Endothelial cell of umbilical vein (primary cell): ENCODE data around the gene DKKL1. TPM values are rescaled to one million over a fixed set of nuclear protein-coding genes. Genes with fewer than 3 reads are reported as not detected.

Source experiments
- BruUV-seq: library from RNA; stranded (reverse); fragments of 400-500 nt; replicated peaks from 2 replicates; lab custom pipeline; 2021; lab: Mats Ljungman, UMichigan
- CTCF ChIA-PET: fragments of 300-600, 350-600 bp; sonication (Branson Sonifier 250); formaldehyde crosslinking; loops from one replicate; lab custom pipeline; 2021; ENCODE audit warnings: antibody characterized with exemption, inconsistent platforms; lab: Charles Lee
- POLR2A ChIA-PET: fragments of 300-600, 350-600 bp; sonication (Branson Sonifier 250); formaldehyde crosslinking; loops from one replicate; lab custom pipeline; 2021; ENCODE audit warnings: antibody characterized with exemption, inconsistent platforms; lab: Charles Lee
- DNase-seq: peaks from one replicate; pipeline ENCODE4 v3.0.0-alpha.2; 2011; ENCODE audit warnings: low read depth, low spot score
- FAIRE-seq: peaks from 2 replicates; lab custom pipeline; 2011; peaks lifted over from hg19 to GRCh38; lab: Jason Lieb, UNC
- H2AFZ ChIP-seq: 2 replicates; pipeline ENCODE4 v1.6.0; 2012; ENCODE audit warnings: low read depth, low read length, control low read depth, inconsistent platforms
- H3K27ac ChIP-seq: 2 replicates; pipeline ENCODE4 v1.5.1; 2011; ENCODE audit warnings: low read depth, mild to moderate bottlenecking, control low read depth, low read length, moderate library complexity; ENCODE audit not compliant: insufficient read depth
- H3K27me3 ChIP-seq, 2 experiments: 2 replicates each; pipeline versions ENCODE4 v1.6.0 to v1.6.1; 2011; ENCODE audit warnings: low read length in 2 of 2, mixed read lengths in 1 of 2; ENCODE audit not compliant: control insufficient read depth in 2 of 2, insufficient read depth in 2 of 2
- H3K36me3 ChIP-seq, 2 experiments: 2 replicates in 1 of 2; 3 replicates in 1 of 2; pipeline ENCODE4 v1.5.1; 2011; ENCODE audit warnings: low read length in 2 of 2, mild to moderate bottlenecking in 1 of 2, moderate library complexity in 1 of 2; ENCODE audit not compliant: control insufficient read depth in 2 of 2, insufficient read depth in 2 of 2; ENCODE audit errors: extremely low read depth in 1 of 2
- H3K4me1 ChIP-seq: 3 replicates; pipeline ENCODE4 v1.5.1; 2011; ENCODE audit warnings: mild to moderate bottlenecking, low read length; ENCODE audit not compliant: control insufficient read depth, insufficient read depth; ENCODE audit errors: extremely low read depth
- H3K4me2 ChIP-seq: 2 replicates; pipeline ENCODE4 v1.6.1; 2011; ENCODE audit warnings: low read length, control low read depth, mixed read lengths; ENCODE audit not compliant: insufficient read depth
- H3K4me3 ChIP-seq, 3 experiments: fragments of 200-600 bp in 1 of 3; sonication (generic), shearing (Covaris generic) in 1 of 3; replicated peaks in 1 of 3; 2 replicates each; pipeline ENCODE4 v1.5.1; 2011 to 2016; ENCODE audit warnings: control low read depth in 3 of 3, low read length in 3 of 3, mild to moderate bottlenecking in 2 of 3, inconsistent platforms in 1 of 3, low read depth in 1 of 3, moderate library complexity in 1 of 3; ENCODE audit not compliant: insufficient read depth in 1 of 3
- H3K79me2 ChIP-seq: 2 replicates; pipeline ENCODE4 v1.6.0; 2012; ENCODE audit warnings: low read length, inconsistent platforms; ENCODE audit not compliant: control insufficient read depth, insufficient read depth
- H3K9ac ChIP-seq: replicated peaks from 2 replicates; pipeline ENCODE3; 2011; ENCODE audit warnings: low read length, control low read depth; ENCODE audit not compliant: insufficient read depth; ENCODE audit errors: extremely low read depth
- H3K9me1 ChIP-seq: replicated peaks from 3 replicates; pipeline ENCODE4 v1.6.0; 2011; ENCODE audit warnings: mild to moderate bottlenecking, low read length; ENCODE audit not compliant: control insufficient read depth, insufficient read depth; ENCODE audit errors: extremely low read depth
- H3K9me3 ChIP-seq: replicated peaks from 2 replicates; pipeline ENCODE4 v1.5.1; 2012; ENCODE audit warnings: low read length, inconsistent platforms; ENCODE audit not compliant: control insufficient read depth, insufficient read depth
- H4K20me1 ChIP-seq: replicated peaks from 2 replicates; pipeline ENCODE3; 2011; ENCODE audit warnings: mild to moderate bottlenecking, low read length; ENCODE audit not compliant: control insufficient read depth, insufficient read depth; ENCODE audit errors: extremely low read depth
- CTCF ChIP-seq, 2 donors: IDR thresholded peaks; 1 replicate in 1 of 2; 2 replicates in 1 of 2; pipeline ENCODE4 v1.5.1; 2011; ENCODE audit warnings: low read length in 2 of 2, mild to moderate bottlenecking in 2 of 2, moderate library complexity in 2 of 2, control low read depth in 1 of 2, inconsistent platforms in 1 of 2, low read depth in 1 of 2; ENCODE audit not compliant: insufficient read depth in 1 of 2; ENCODE audit errors: extremely low read depth in 1 of 2
- EZH2 ChIP-seq: IDR thresholded peaks from 2 replicates; pipeline ENCODE4 v1.6.1; 2012; ENCODE audit warnings: borderline replicate concordance, low read depth, mild to moderate bottlenecking, moderate library complexity, low read length, inconsistent platforms; ENCODE audit not compliant: severe bottlenecking
- FOS ChIP-seq: IDR thresholded peaks from 2 replicates; pipeline ENCODE4 v1.6.1; 2011; ENCODE audit warnings: mild to moderate bottlenecking, low read length, moderate library complexity, borderline replicate concordance; ENCODE audit not compliant: insufficient read depth
- GATA2 ChIP-seq: IDR thresholded peaks from 2 replicates; pipeline ENCODE4 v1.7.0; 2011; ENCODE audit warnings: low read depth, mild to moderate bottlenecking, moderate library complexity, mixed read lengths, low read length; ENCODE audit not compliant: insufficient read length, insufficient read depth
- MYC ChIP-seq: IDR thresholded peaks from one replicate; pipeline ENCODE4 v1.6.1; 2011; ENCODE audit warnings: mild to moderate bottlenecking, low read depth, low read length
- dilution Hi-C: fragments of 300-500 bp; cut with MboI; formaldehyde crosslinking; loops from one replicate; pipeline ENCODE4 v1.15.0; 2019; ENCODE audit warnings: low sequenced_read_pairs; ENCODE audit not compliant: extremely low pct_ligation_motif_present
- intact Hi-C: fragments of 100-400 bp; cut with micrococcal nuclease; formaldehyde crosslinking; loops from one replicate; pipeline ENCODE4 v1.10.0; 2022
- polyA plus RNA-seq, 4 experiments: library from polyadenylated mRNA; depleted of rRNA in 3 of 4; stranded (reverse) in 3 of 4; unstranded in 1 of 4; fragments of >200 nt; gene quantifications; 2 replicates each; pipeline versions ENCODE4 v1.2.1 to v1.2.3, GENCODE V29; 2011 to 2012; ENCODE audit warnings: missing spikeins in 1 of 4
- total RNA-seq: library from RNA; stranded (reverse); gene quantifications from 2 replicates; pipeline ENCODE4 v1.2.3, GENCODE V29; 2021
- TF ChIP-seq, protein P1 (sequence below): IDR thresholded peaks from 2 replicates; pipeline ENCODE4 v1.6.1; 2011; ENCODE audit not compliant: insufficient read depth, insufficient read length

DKKL1 gene
- total and polyA plus RNA-seq, 2 donors (not counting 3 experiments of a cell fraction or from before 2014, with no cell fraction given) = 0.21 TPM; not detected in 1

- no peaks in the 10 kb centered on the region for H3K4me1 ChIP-seq
- FAIRE-seq = peak; percentile 73
- dilution Hi-C loops = no loop called here
These were observed 15.8 kb upstream of the DKKL1 start for GRCh38 chr19:49347835-49348234.

More at GRCh38 chr19:49347835-49348234, 15.8 kb upstream of the DKKL1 start:
- ChIA-PET POLR2A (no interaction called here), CTCF (no interaction called here)
- H3K36me3 ChIP-seq = peaks cover 36 to 66% of the 10 kb centered on the region in 2 experiments
- no peaks in the 10 kb centered on the region for H3K79me2 ChIP-seq
- no peak overlapping the region for H3K9ac ChIP-seq
- peak; percentile 43 for DNase-seq
- no peaks in the 10 kb centered on the region for H4K20me1 ChIP-seq
- H3K9me3 ChIP-seq = no peaks in the 10 kb centered on the region
- H3K27me3 ChIP-seq = no peaks in the 10 kb centered on the region
- TF ChIP-seq, protein P1, sequence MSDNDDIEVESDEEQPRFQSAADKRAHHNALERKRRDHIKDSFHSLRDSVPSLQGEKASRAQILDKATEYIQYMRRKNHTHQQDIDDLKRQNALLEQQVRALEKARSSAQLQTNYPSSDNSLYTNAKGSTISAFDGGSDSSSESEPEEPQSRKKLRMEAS = no peak
- no peak for TF ChIP-seq MYC
- no peak for TF ChIP-seq GATA2
- TF ChIP-seq FOS = no peak
- no peak for TF ChIP-seq EZH2
- TF ChIP-seq CTCF (IDR thresholded peaks at IDR 0.05; ENCODE audit: extremely low read depth in 1 of 2, insufficient read depth in 1 of 2, low read depth in 1 of 2, low read length in 2 of 2) = no peak
- no peak overlapping the region for H2AFZ ChIP-seq
- H3K4me3 ChIP-seq = no peak overlapping the region
- intact Hi-C loops = no loop called here
- no peak overlapping the region for H3K27ac ChIP-seq
- H3K9me1 ChIP-seq = no peaks in the 10 kb centered on the region
- H3K4me2 ChIP-seq = no peak overlapping the region
- no TSS peak for BruUV-seq
